ENCODE results near the gene PLIN1. TPM values are rescaled to one million over a fixed set of nuclear protein-coding genes. Genes with fewer than 3 reads are reported as not detected.

The PLIN1 gene
- polyA plus RNA-seq, 3 donors = 1.0 to 1.4 (median 1.4) TPM

- DNase-seq (ENCODE audit: extremely low read depth in 1 of 11, low read depth in 9 of 11, low spot score in 4 of 11) = no peak
These were observed 46.4 kb downstream of the PLIN1 start for GRCh38 chr15:89632563-89633430.

- DNase-seq (ENCODE audit: extremely low read depth in 1 of 11, low read depth in 9 of 11, low spot score in 4 of 11) = no peak
These were observed 47.3 kb downstream of the PLIN1 start for GRCh38 chr15:89631902-89632264.

GRCh38 chr15:89630974-89631901 lies 47.9 kb downstream of the PLIN1 start:
- DNase-seq (ENCODE audit: extremely low read depth in 1 of 11, low read depth in 9 of 11, low spot score in 4 of 11) = no peak

- DNase-seq (ENCODE audit: extremely low read depth in 1 of 11, low read depth in 9 of 11, low spot score in 4 of 11) = no peak
These were observed 48.9 kb downstream of the PLIN1 start for GRCh38 chr15:89630260-89630659.

GRCh38 chr15:89629829-89630228 lies 49.3 kb downstream of the PLIN1 start:
- no peak for DNase-seq (ENCODE audit: extremely low read depth in 1 of 11, low read depth in 9 of 11, low spot score in 4 of 11)

GRCh38 chr15:89628806-89629715 lies 50.1 kb downstream of the PLIN1 start:
- DNase-seq (ENCODE audit: extremely low read depth in 1 of 11, low read depth in 9 of 11, low spot score in 4 of 11) = no peak

- no peak for DNase-seq (ENCODE audit: extremely low read depth in 1 of 11, low read depth in 9 of 11, low spot score in 4 of 11)
These were observed 50.9 kb downstream of the PLIN1 start for GRCh38 chr15:89628301-89628700.

GRCh38 chr15:89627256-89627970 lies 51.8 kb downstream of the PLIN1 start:
- DNase-seq (ENCODE audit: extremely low read depth in 1 of 11, low read depth in 9 of 11, low spot score in 4 of 11) = no peak

- no peak for DNase-seq (ENCODE audit: extremely low read depth in 1 of 11, low read depth in 9 of 11, low spot score in 4 of 11)
These were observed 53.5 kb downstream of the PLIN1 start for GRCh38 chr15:89625716-89626115.

GRCh38 chr15:89623165-89623564 lies 56.0 kb downstream of the PLIN1 start:
- no peak for DNase-seq (ENCODE audit: extremely low read depth in 1 of 11, low read depth in 9 of 11, low spot score in 4 of 11)

GRCh38 chr15:89621547-89621946 lies 57.6 kb downstream of the PLIN1 start:
- no peak for DNase-seq (ENCODE audit: extremely low read depth in 1 of 11, low read depth in 9 of 11, low spot score in 4 of 11)

GRCh38 chr15:89616228-89616627 lies 62.9 kb downstream of the PLIN1 start:
- DNase-seq (ENCODE audit: extremely low read depth in 1 of 11, low read depth in 9 of 11, low spot score in 4 of 11) = no peak

- DNase-seq (ENCODE audit: extremely low read depth in 1 of 11, low read depth in 9 of 11, low spot score in 4 of 11) = no peak
These were observed 64.0 kb downstream of the PLIN1 start for GRCh38 chr15:89615135-89615534.

Other genes with a start within 250 kb of the PLIN1 start
- gene RHCG, start 182.8 kb downstream of the PLIN1 start, polyA plus RNA-seq (ENCODE audit: insufficient read length in 3 of 3) = 1 to 10 TPM; 1.6 to 4.3 (median 2.0) TPM
- gene TICRR, start 103.9 kb downstream of the PLIN1 start, polyA plus RNA-seq (ENCODE audit: insufficient read length in 3 of 3) = 10 to 100 TPM; 10.6 to 13.4 (median 12.3) TPM
- 10 to 100 TPM in 2 of 3 donors, 1 to 10 TPM in 1; 9.3 to 14.2 (median 13.9) TPM for gene KIF7, start 23.9 kb downstream of the PLIN1 start, polyA plus RNA-seq (ENCODE audit: insufficient read length in 3 of 3)
- 10 to 100 TPM; 17.3 to 21.0 (median 19.1) TPM for gene PEX11A, start 11.4 kb upstream of the PLIN1 start, polyA plus RNA-seq (ENCODE audit: insufficient read length in 3 of 3)
- 1 to 10 TPM; 2.3 to 4.1 (median 2.9) TPM for gene WDR93, start 11.4 kb upstream of the PLIN1 start, polyA plus RNA-seq (ENCODE audit: insufficient read length in 3 of 3)
- 1 to 10 TPM in 1 of 3 donors, under 1 TPM in 2; 0.59 to 2.3 (median 0.90) TPM for gene MESP1, start 71.9 kb upstream of the PLIN1 start, polyA plus RNA-seq (ENCODE audit: insufficient read length in 3 of 3)
- under 1 TPM; 0.30 to 0.44 (median 0.42) TPM for gene MESP2, start 97.0 kb upstream of the PLIN1 start, polyA plus RNA-seq (ENCODE audit: insufficient read length in 3 of 3)
- 100 to 1,000 TPM; 104 to 119 (median 117) TPM for gene ANPEP, start 135.5 kb upstream of the PLIN1 start, polyA plus RNA-seq (ENCODE audit: insufficient read length in 3 of 3)
- 10 to 100 TPM; 39.2 to 60.0 (median 44.0) TPM for gene AP3S2, start 214.6 kb upstream of the PLIN1 start, polyA plus RNA-seq (ENCODE audit: insufficient read length in 3 of 3)
- gene ARPIN, start 233.6 kb upstream of the PLIN1 start, polyA plus RNA-seq (ENCODE audit: insufficient read length in 3 of 3) = 10 to 100 TPM; 28.2 to 30.3 (median 28.9) TPM

Data from renal cortex interstitium (tissue), 11 donors.